GM19035 (cell line): Measurements from ENCODE around the gene RILPL2.
"Not testable (repeated sequence)": the region's sequence is repeated elsewhere in the genome, so short reads cannot be mapped to it uniquely, and the experiment has no call there.

Source experiments
- ATAC-seq: cut with Tn5 transposase; IDR thresholded peaks from one replicate; pipeline ENCODE4 v1.9.1; 2021; ENCODE audit not compliant: unreplicated experiment

Gene RILPL2

GRCh38 chr12:123384994-123385376, 51.5 kb downstream of the RILPL2 start:
- no peak for ATAC-seq

- no peak for ATAC-seq
Measured at GRCh38 chr12:123384318-123384993, 52.0 kb downstream of the RILPL2 start.

- no peak for ATAC-seq
Measured at GRCh38 chr12:123382684-123383083, 53.8 kb downstream of the RILPL2 start.

- no peak for ATAC-seq
Measured at GRCh38 chr12:123379391-123379790, 57.1 kb downstream of the RILPL2 start.

- ATAC-seq: not testable (repeated sequence)
Measured at GRCh38 chr12:123372415-123372814, 64.1 kb downstream of the RILPL2 start.

GRCh38 chr12:123371667-123372368, 64.7 kb downstream of the RILPL2 start:
- ATAC-seq: not testable (repeated sequence)

- ATAC-seq: no peak
Measured at GRCh38 chr12:123369229-123369628, 67.3 kb downstream of the RILPL2 start.

GRCh38 chr12:123368431-123368830, 68.1 kb downstream of the RILPL2 start:
- not testable (repeated sequence) for ATAC-seq

- ATAC-seq: no peak
Measured at GRCh38 chr12:123367511-123367910, 69.0 kb downstream of the RILPL2 start.
